Astrocyte of the spinal cord (primary cell): ENCODE data around the gene AP3M1.

Experiments used
- DNase-seq: peaks from one replicate; pipeline ENCODE4 v3.0.0; 2011; ENCODE audit warnings: low read depth, low spot score
- H3K4me3 ChIP-seq: 2 replicates; pipeline ENCODE4 v1.5.1; 2011; ENCODE audit warnings: low read depth, mild to moderate bottlenecking, low read length, moderate library complexity
- in situ Hi-C: cut with HindIII; loops from 2 replicates; pipeline ENCODE4 v1.10.0; 2017; ENCODE audit warnings: low sequenced_read_pairs
- TF ChIP-seq, protein P1 (sequence below): IDR thresholded peaks from 2 replicates; pipeline ENCODE4 v1.5.1; 2012; ENCODE audit warnings: low read depth, mild to moderate bottlenecking, low read length, inconsistent platforms

Gene AP3M1

GRCh38 chr10:74163319-74164068 is 12.9 kb upstream of the AP3M1 start:
- in situ Hi-C loops = no loop called here
- DNase-seq = no peak
- TF ChIP-seq, protein P1, sequence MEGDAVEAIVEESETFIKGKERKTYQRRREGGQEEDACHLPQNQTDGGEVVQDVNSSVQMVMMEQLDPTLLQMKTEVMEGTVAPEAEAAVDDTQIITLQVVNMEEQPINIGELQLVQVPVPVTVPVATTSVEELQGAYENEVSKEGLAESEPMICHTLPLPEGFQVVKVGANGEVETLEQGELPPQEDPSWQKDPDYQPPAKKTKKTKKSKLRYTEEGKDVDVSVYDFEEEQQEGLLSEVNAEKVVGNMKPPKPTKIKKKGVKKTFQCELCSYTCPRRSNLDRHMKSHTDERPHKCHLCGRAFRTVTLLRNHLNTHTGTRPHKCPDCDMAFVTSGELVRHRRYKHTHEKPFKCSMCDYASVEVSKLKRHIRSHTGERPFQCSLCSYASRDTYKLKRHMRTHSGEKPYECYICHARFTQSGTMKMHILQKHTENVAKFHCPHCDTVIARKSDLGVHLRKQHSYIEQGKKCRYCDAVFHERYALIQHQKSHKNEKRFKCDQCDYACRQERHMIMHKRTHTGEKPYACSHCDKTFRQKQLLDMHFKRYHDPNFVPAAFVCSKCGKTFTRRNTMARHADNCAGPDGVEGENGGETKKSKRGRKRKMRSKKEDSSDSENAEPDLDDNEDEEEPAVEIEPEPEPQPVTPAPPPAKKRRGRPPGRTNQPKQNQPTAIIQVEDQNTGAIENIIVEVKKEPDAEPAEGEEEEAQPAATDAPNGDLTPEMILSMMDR = no peak
- H3K4me3 ChIP-seq = no peak overlapping the region

DNA sequence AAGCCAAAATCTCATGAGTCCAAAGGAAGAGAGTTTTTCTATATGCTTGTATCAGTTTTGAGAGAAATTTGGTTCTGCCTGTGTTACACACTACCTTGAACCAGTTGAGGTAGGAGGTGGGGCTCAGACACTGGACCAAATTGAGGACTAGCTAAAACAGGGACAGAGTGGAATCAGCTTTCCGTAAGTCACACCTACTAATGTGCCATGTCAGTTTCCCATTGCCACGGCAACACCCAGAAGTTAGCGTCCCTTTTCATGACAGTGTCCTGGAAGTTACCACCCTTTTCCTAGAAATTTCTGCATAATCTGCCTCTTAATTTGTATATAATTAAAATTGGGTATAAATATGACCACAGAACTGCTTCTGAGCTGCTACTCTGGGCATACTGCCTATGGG is 9.4 kb upstream of the AP3M1 start:
- in situ Hi-C loops = no loop called here
- TF ChIP-seq, protein P1 = no peak
- no peak overlapping the region for H3K4me3 ChIP-seq
- no peak for DNase-seq

GRCh38 chr10:74156919-74157289 is 6.3 kb upstream of the AP3M1 start:
- TF ChIP-seq, protein P1 = no peak

GRCh38 chr10:74153676-74154075 is 3.0 kb upstream of the AP3M1 start:
- no peak for DNase-seq
- in situ Hi-C loops = no loop called here
- TF ChIP-seq, protein P1 = no peak
- H3K4me3 ChIP-seq = no peak overlapping the region

More at GRCh38 chr10:74156919-74157289, 6.3 kb upstream of the AP3M1 start:
- no peak overlapping the region for H3K4me3 ChIP-seq
- in situ Hi-C loops = no loop called here
- DNase-seq = peak; percentile 56

GRCh38 chr10:74153123-74153522 is 2.5 kb upstream of the AP3M1 start:
- H3K4me3 ChIP-seq = no peak overlapping the region
- DNase-seq = peak; percentile 25

DNA sequence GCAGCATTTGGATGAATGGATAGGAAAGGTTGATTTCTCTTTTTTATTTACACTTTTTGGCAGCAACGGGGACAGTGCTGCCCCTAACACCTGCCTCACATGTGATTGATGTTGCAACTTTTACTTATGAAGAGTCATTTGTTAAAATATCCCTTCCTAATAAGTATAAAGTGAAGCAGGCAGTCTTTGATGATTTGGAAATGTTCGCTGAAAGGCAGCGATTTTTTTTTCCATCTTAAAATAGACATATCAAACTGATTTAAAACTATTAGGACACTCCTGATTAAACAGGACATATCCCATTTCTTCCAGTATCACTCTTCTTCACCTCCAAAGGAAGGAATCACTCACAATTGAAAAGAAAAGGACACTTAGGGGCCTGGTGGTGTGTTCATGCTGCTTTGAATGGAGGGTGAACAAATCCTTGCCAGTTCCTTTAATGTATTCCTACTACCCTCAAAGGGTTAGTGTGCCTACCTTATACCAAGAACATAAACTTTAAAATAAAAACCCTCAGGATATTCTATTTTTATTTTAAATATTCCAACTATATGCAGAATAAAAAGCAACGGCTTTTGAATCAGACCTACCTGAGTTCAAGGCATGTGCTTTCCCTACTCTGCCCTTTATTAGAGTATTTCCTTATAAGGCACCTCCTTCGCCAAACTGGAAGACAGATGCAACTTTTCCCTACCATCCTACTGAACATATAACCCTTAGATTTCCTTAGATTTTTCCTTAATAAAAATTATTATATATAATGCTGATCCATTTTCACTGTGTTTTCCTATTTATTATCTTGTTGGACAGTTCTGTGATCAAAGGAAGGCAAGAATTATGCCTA is 1.5 kb upstream of the AP3M1 start:
- H3K4me3 ChIP-seq = peak overlapping the region; percentile 87
- DNase-seq = no peak
- TF ChIP-seq, protein P1 = no peak
- in situ Hi-C loops = no loop called here

More at GRCh38 chr10:74153123-74153522, 2.5 kb upstream of the AP3M1 start:
- TF ChIP-seq, protein P1 = peak; percentile 45
- in situ Hi-C loops = no loop called here
